Ishikawa (cell line): ENCODE data around the gene ZNF70.

ENCODE experiments used
- EGR1 ChIP-seq: IDR thresholded peaks from 2 replicates; pipeline ENCODE4 v1.6.1; 2012
- MAX ChIP-seq: IDR thresholded peaks from 2 replicates; pipeline ENCODE4 v1.6.1; 2012
- TAF1 ChIP-seq: IDR thresholded peaks from 2 replicates; pipeline ENCODE4 v1.6.1; 2012; ENCODE audit warnings: low read depth, mild to moderate bottlenecking
- TEAD4 ChIP-seq: IDR thresholded peaks from 2 replicates; pipeline ENCODE4 v1.6.1; 2012

- TF ChIP-seq TEAD4 = no peak
- TF ChIP-seq TAF1 = no peak
- no peak for TF ChIP-seq MAX
- no peak for TF ChIP-seq EGR1
Measured at GRCh38 chr22:23720855-23721254, 30.1 kb downstream of the ZNF70 start.
